Suprapubic skin (tissue), 4 donors: ENCODE results near the gene IL18RAP. TPM values are rescaled to one million over a fixed set of nuclear protein-coding genes. Genes with fewer than 3 reads are reported as not detected.

ENCODE experiments used
- DNase-seq, 2 donors: peaks; one replicate each; pipeline ENCODE4 v3.0.0-alpha.2; 2019; ENCODE audit warnings: low spot score in 2 of 2
- H3K27ac ChIP-seq: fragments of 200-600 bp; sonication (generic); one replicate; pipeline ENCODE4 v1.5.1; 2019
- H3K27me3 ChIP-seq: fragments of 200-600 bp; sonication (generic); one replicate; pipeline ENCODE4 v1.5.1; 2019
- H3K36me3 ChIP-seq: fragments of 200-600 bp; sonication (generic); one replicate; pipeline ENCODE4 v1.5.1; 2019
- H3K4me1 ChIP-seq: fragments of 200-600 bp; sonication (generic); one replicate; pipeline ENCODE4 v1.5.1; 2019
- H3K4me3 ChIP-seq: fragments of 200-600 bp; sonication (generic); one replicate; pipeline ENCODE4 v1.5.1; 2019; ENCODE audit warnings: mild to moderate bottlenecking
- H3K9me3 ChIP-seq: fragments of 200-600 bp; sonication (generic); one replicate; pipeline ENCODE4 v1.5.1; 2019
- CTCF ChIP-seq, 2 donors: fragments of 200-600 bp in 1 of 2; fragments of 450-650 bp in 1 of 2; sonication (generic) in 1 of 2; IDR thresholded peaks; one replicate each; pipeline ENCODE4 v1.5.1; 2016 to 2019; ENCODE audit warnings: antibody characterized with exemption in 2 of 2, mild to moderate bottlenecking in 1 of 2, moderate library complexity in 1 of 2
- EP300 ChIP-seq: sonication (generic); formaldehyde crosslinking; IDR thresholded peaks from one replicate; pipeline ENCODE4 v1.6.1; 2017; ENCODE audit warnings: antibody characterized with exemption
- POLR2A ChIP-seq, 2 donors: fragments of 450-650 bp; IDR thresholded peaks; one replicate each; pipeline ENCODE4 v1.6.1; 2017; ENCODE audit warnings: antibody characterized with exemption in 2 of 2, mild to moderate bottlenecking in 2 of 2, moderate library complexity in 2 of 2
- POLR2AphosphoS5 ChIP-seq, 3 donors: sonication (generic); formaldehyde crosslinking; IDR thresholded peaks; one replicate each; pipeline ENCODE4 v1.6.1; 2017; ENCODE audit warnings: antibody characterized with exemption in 3 of 3
- WGBS: methylation state at CpG from one replicate; pipeline ENCODE4 v1.1.5; 2018; 5-methylcytosine and 5-hydroxymethylcytosine counted together
- total RNA-seq, 4 donors: library from RNA; depleted of rRNA; stranded (reverse); fragments of >200 nt; gene quantifications; one replicate each; pipeline ENCODE4 v1.1.0, GENCODE V29; 2016

The IL18RAP gene
- total RNA-seq, 4 donors from 2014 or later, result 0.59 to 2.3 TPM; not detected in 2

GRCh38 chr2:102410952-102411351, 12.0 kb upstream of the IL18RAP start:
- 85% methylated on average over 3 of the region's 3 CpGs for WGBS
- no peaks in the 10 kb centered on the region for H3K36me3 ChIP-seq
- H3K4me1 ChIP-seq, result no peaks in the 10 kb centered on the region
- peaks cover 3% of the 10 kb centered on the region for H3K27me3 ChIP-seq
- H3K4me3 ChIP-seq, result no peak overlapping the region
- no peak for TF ChIP-seq POLR2A (IDR thresholded peaks at IDR 0.05)
- no peak for TF ChIP-seq POLR2AphosphoS5 (IDR thresholded peaks at IDR 0.05)
- no peak for TF ChIP-seq EP300
- TF ChIP-seq CTCF (IDR thresholded peaks at IDR 0.05), result no peak
- no peak for DNase-seq
- no peaks in the 10 kb centered on the region for H3K9me3 ChIP-seq
- no peak overlapping the region for H3K27ac ChIP-seq

DNA sequence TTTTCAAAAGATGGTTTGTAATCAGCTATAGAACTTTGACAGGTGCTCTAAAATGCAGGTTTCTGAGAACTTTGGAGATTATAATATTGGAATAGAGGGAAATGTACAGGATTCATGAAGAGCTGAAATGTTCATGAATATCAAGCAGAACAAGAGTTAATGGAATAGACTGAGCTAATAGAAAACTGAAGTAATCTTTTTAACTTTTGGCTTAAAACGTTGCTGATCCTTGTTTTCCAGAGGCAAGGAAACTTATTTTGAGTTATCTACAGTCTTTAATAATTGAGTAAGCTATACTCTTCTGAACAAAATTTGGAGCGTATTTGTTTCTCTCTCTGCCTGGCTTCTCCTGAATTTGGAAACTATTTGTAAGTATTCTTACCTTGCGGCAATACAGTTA, 10.8 kb upstream of the IL18RAP start:
- Histone ChIP-seq H3K27me3 (peaks cover 3% of the 10 kb centered on the region), H3K4me1 (no peaks in the 10 kb centered on the region), H3K27ac (no peak overlapping the region), H3K9me3 (no peaks in the 10 kb centered on the region), H3K4me3 (no peak overlapping the region), H3K36me3 (no peaks in the 10 kb centered on the region)
- no peak for DNase-seq
- TF ChIP-seq EP300, result no peak
- WGBS, result 90% methylated on average over 3 of the region's 3 CpGs

DNA sequence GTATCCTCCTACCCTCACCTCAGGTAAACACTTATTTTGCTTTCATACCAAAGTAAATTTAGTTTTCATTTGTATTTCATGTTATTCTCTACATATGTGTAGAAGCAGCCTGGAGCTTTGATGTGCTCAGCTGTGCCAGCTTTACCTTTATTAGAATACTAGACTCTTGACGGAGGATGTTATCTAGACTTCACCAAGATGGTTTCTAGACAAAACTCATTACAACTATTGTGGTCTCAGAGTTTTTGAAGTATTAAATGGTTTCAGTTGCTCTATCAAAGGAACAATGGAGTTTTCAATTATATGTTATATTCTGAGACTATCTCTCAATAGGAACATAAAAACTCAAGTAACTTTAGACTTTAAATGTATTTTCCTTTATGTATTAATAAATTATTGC, 5.0 kb upstream of the IL18RAP start:
- Histone ChIP-seq H3K4me3 (no peak overlapping the region), H3K27ac (no peak overlapping the region), H3K4me1 (no peaks in the 10 kb centered on the region), H3K36me3 (no peaks in the 10 kb centered on the region), H3K27me3 (peaks cover 3% of the 10 kb centered on the region), H3K9me3 (no peaks in the 10 kb centered on the region)
- TF ChIP-seq POLR2A (IDR thresholded peaks at IDR 0.05) (no peak), CTCF (IDR thresholded peaks at IDR 0.05) (no peak), EP300 (no peak), POLR2AphosphoS5 (IDR thresholded peaks at IDR 0.05) (no peak)
- no peak for DNase-seq
- WGBS, result 82% methylated on average over 1 of the region's 1 CpG

GRCh38 chr2:102418421-102418961, 4.5 kb upstream of the IL18RAP start:
- Histone ChIP-seq H3K4me1 (no peaks in the 10 kb centered on the region), H3K9me3 (no peaks in the 10 kb centered on the region), H3K27me3 (no peaks in the 10 kb centered on the region), H3K27ac (no peak overlapping the region), H3K36me3 (no peaks in the 10 kb centered on the region), H3K4me3 (no peak overlapping the region)
- 58% methylated on average over 2 of the region's 2 CpGs for WGBS
- no peak for TF ChIP-seq POLR2A (IDR thresholded peaks at IDR 0.05)
- no peak for TF ChIP-seq EP300
- no peak for TF ChIP-seq POLR2AphosphoS5 (IDR thresholded peaks at IDR 0.05)
- TF ChIP-seq CTCF (IDR thresholded peaks at IDR 0.05), result no peak
- no peak for DNase-seq

DNA sequence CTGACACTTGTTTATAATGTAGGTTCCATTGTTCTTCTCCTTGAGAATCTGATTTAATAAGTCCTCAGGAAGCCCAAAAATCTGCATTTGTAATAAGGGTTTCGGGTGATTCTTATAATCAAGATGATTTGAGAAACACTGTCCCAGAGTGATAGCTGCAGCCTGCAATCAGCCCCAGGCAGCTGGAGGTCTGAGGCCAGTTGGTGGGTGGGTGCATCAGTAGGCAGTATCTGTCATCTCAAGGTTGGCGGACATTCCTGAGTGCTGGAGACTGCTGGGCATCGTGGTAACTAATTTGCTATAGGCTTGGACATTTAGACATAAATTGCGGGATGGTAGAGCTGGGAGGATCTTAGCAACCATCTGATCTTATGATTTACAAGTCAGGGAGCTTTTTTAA, 2.7 kb upstream of the IL18RAP start:
- no peak for TF ChIP-seq EP300
- TF ChIP-seq CTCF (IDR thresholded peaks at IDR 0.05), result no peak
- no peak for TF ChIP-seq POLR2A (IDR thresholded peaks at IDR 0.05)
- no peak for TF ChIP-seq POLR2AphosphoS5 (IDR thresholded peaks at IDR 0.05)
- no peak overlapping the region for H3K27ac ChIP-seq
- no peak for DNase-seq

More for the DNA sequence above, 2.7 kb upstream of the IL18RAP start:
- Histone ChIP-seq H3K4me3 (no peak overlapping the region), H3K27me3 (no peaks in the 10 kb centered on the region), H3K9me3 (no peaks in the 10 kb centered on the region), H3K4me1 (no peaks in the 10 kb centered on the region), H3K36me3 (no peaks in the 10 kb centered on the region)
- 81% methylated on average over 3 of the region's 4 CpGs for WGBS
